Activated T-helper 2 cell treated with anti-CD3 and anti-CD28 coated beads, Interferon-gamma antibody, Interleukin-2, Interleukin-4, amounts not matched to agents 10 μg/mL and 5 μg/mL and 100 μg/mL, durations not matched to agents 14 hours and 24 hours and 36 hours (primary cell): ENCODE results near the gene SLC44A4. TPM values are rescaled to one million over a fixed set of nuclear protein-coding genes. Genes with fewer than 3 reads are reported as not detected.
"Not testable (repeated sequence)": the region's sequence is repeated elsewhere in the genome, so short reads cannot be mapped to it uniquely, and the experiment has no call there.

Source experiments
- DNase-seq: peaks from one replicate; pipeline ENCODE4 v3.0.0; 2021; ENCODE audit warnings: low spot score
- H3K27ac Mint-ChIP-seq: one replicate; pipeline ENCODE4 v1.8.0; 2021; ENCODE audit warnings: mixed read lengths
- H3K27me3 Mint-ChIP-seq: one replicate; pipeline ENCODE4 v1.8.0; 2021; ENCODE audit warnings: low read depth, mixed read lengths
- H3K36me3 Mint-ChIP-seq: one replicate; pipeline ENCODE4 v1.8.0; 2021; ENCODE audit warnings: low read depth, mixed read lengths
- H3K4me1 Mint-ChIP-seq: one replicate; pipeline ENCODE4 v1.8.0; 2021; ENCODE audit warnings: low read depth, mixed read lengths
- H3K4me3 Mint-ChIP-seq: one replicate; pipeline ENCODE4 v1.8.0; 2021; ENCODE audit warnings: low read depth, mild to moderate bottlenecking, moderate library complexity, mixed read lengths
- H3K9me3 Mint-ChIP-seq: one replicate; pipeline ENCODE4 v1.8.0; 2021; ENCODE audit warnings: mixed read lengths
- intact Hi-C: fragments of 100-400 bp; cut with micrococcal nuclease; formaldehyde crosslinking; loops from one replicate; pipeline ENCODE4 v1.15.1; 2023
- total RNA-seq: library from RNA; stranded (reverse); gene quantifications from 2 replicates; pipeline ENCODE4 v1.2.3, GENCODE V29; 2022

The SLC44A4 gene
- total RNA-seq, 1 donor from 2014 or later = 0.18 TPM

- H3K36me3 Mint-ChIP-seq = peaks cover 13% of the 10 kb centered on the region
- no peaks in the 10 kb centered on the region for H3K9me3 Mint-ChIP-seq
- DNase-seq = no peak
- H3K27me3 Mint-ChIP-seq = no peaks in the 10 kb centered on the region
- intact Hi-C loops = no loop called here
- no peak overlapping the region for H3K27ac Mint-ChIP-seq
- no peak overlapping the region for H3K4me3 Mint-ChIP-seq
- H3K4me1 Mint-ChIP-seq = peaks cover 7% of the 10 kb centered on the region
Observed at GRCh38 chr6:31858707-31859106, 20.1 kb downstream of the SLC44A4 start.

- H3K4me3 Mint-ChIP-seq, H3K9me3 Mint-ChIP-seq, DNase-seq, H3K27me3 Mint-ChIP-seq, intact Hi-C loops, H3K4me1 Mint-ChIP-seq, H3K27ac Mint-ChIP-seq: not testable (repeated sequence)
- H3K36me3 Mint-ChIP-seq = peaks cover 13% of the 10 kb centered on the region
Observed at GRCh38 chr6:31857774-31858173, 21.0 kb downstream of the SLC44A4 start.

- H3K4me1 Mint-ChIP-seq, H3K36me3 Mint-ChIP-seq, H3K27me3 Mint-ChIP-seq, H3K9me3 Mint-ChIP-seq, DNase-seq, H3K27ac Mint-ChIP-seq, H3K4me3 Mint-ChIP-seq, intact Hi-C loops: not testable (repeated sequence)
Observed at GRCh38 chr6:31851980-31852718, 26.6 kb downstream of the SLC44A4 start.

- H3K9me3 Mint-ChIP-seq = no peaks in the 10 kb centered on the region
- H3K27me3 Mint-ChIP-seq = no peaks in the 10 kb centered on the region
- no peak overlapping the region for H3K4me3 Mint-ChIP-seq
- H3K27ac Mint-ChIP-seq = no peak overlapping the region
- no peaks in the 10 kb centered on the region for H3K4me1 Mint-ChIP-seq
- DNase-seq = no peak
- no peaks in the 10 kb centered on the region for H3K36me3 Mint-ChIP-seq
- intact Hi-C loops = no loop called here
Observed at GRCh38 chr6:31851485-31851832, 27.3 kb downstream of the SLC44A4 start.

- H3K4me3 Mint-ChIP-seq = no peak overlapping the region
- intact Hi-C loops = no loop called here
- no peaks in the 10 kb centered on the region for H3K27me3 Mint-ChIP-seq
- H3K9me3 Mint-ChIP-seq = no peaks in the 10 kb centered on the region
- H3K4me1 Mint-ChIP-seq = no peaks in the 10 kb centered on the region
- no peak for DNase-seq
- H3K27ac Mint-ChIP-seq = no peak overlapping the region
- no peaks in the 10 kb centered on the region for H3K36me3 Mint-ChIP-seq
Observed at GRCh38 chr6:31850765-31851484, 27.9 kb downstream of the SLC44A4 start.

- Mint-ChIP-seq H3K27me3 (no peaks in the 10 kb centered on the region), H3K4me3 (no peak overlapping the region), H3K4me1 (no peaks in the 10 kb centered on the region), H3K27ac (no peak overlapping the region), H3K9me3 (no peaks in the 10 kb centered on the region), H3K36me3 (no peaks in the 10 kb centered on the region)
- no peak for DNase-seq
- intact Hi-C loops = no loop called here
Observed at GRCh38 chr6:31847276-31847978, 31.4 kb downstream of the SLC44A4 start.

GRCh38 chr6:31844507-31844906, 34.3 kb downstream of the SLC44A4 start:
- H3K4me1 Mint-ChIP-seq = peaks cover 1% of the 10 kb centered on the region
- no peak overlapping the region for H3K4me3 Mint-ChIP-seq
- DNase-seq = no peak
- no peak overlapping the region for H3K27ac Mint-ChIP-seq
- H3K9me3 Mint-ChIP-seq = no peaks in the 10 kb centered on the region
- peaks cover 23% of the 10 kb centered on the region for H3K36me3 Mint-ChIP-seq
- intact Hi-C loops = no loop called here
- no peaks in the 10 kb centered on the region for H3K27me3 Mint-ChIP-seq

- H3K27ac Mint-ChIP-seq = no peak overlapping the region
- no peaks in the 10 kb centered on the region for H3K27me3 Mint-ChIP-seq
- intact Hi-C loops = no loop called here
- peaks cover 16% of the 10 kb centered on the region for H3K4me1 Mint-ChIP-seq
- no peak for DNase-seq
- H3K36me3 Mint-ChIP-seq = peaks cover 47% of the 10 kb centered on the region
- H3K9me3 Mint-ChIP-seq = no peaks in the 10 kb centered on the region
- no peak overlapping the region for H3K4me3 Mint-ChIP-seq
Observed at GRCh38 chr6:31842053-31842452, 36.7 kb downstream of the SLC44A4 start.

- DNase-seq, H3K27ac Mint-ChIP-seq, H3K27me3 Mint-ChIP-seq, H3K4me3 Mint-ChIP-seq, H3K9me3 Mint-ChIP-seq: not testable (repeated sequence)
- Mint-ChIP-seq H3K4me1 (peaks cover 27% of the 10 kb centered on the region), H3K36me3 (peaks cover 69% of the 10 kb centered on the region)
- intact Hi-C loops = loop anchor here (10.0 kb wide), 3 partner anchors 335 to 1005 kb away; partner anchors contain the start of genes AGPAT1, MICB, PSMB8 and RNF5
Observed at GRCh38 chr6:31839779-31840126, 39.0 kb downstream of the SLC44A4 start.

- DNase-seq = no peak
- peaks cover 29% of the 10 kb centered on the region for H3K4me1 Mint-ChIP-seq
- intact Hi-C loops = loop anchor here (10.0 kb wide), 3 partner anchors 336 to 1006 kb away; partner anchors contain the start of genes AGPAT1, MICB, PSMB8 and RNF5
- H3K4me3 Mint-ChIP-seq = peak overlapping the region; percentile 43
- H3K9me3 Mint-ChIP-seq = no peaks in the 10 kb centered on the region
- H3K36me3 Mint-ChIP-seq = peaks cover 73% of the 10 kb centered on the region
- no peaks in the 10 kb centered on the region for H3K27me3 Mint-ChIP-seq
- no peak overlapping the region for H3K27ac Mint-ChIP-seq
Observed at GRCh38 chr6:31838968-31839367, 39.8 kb downstream of the SLC44A4 start.

- not testable (repeated sequence) for H3K27ac Mint-ChIP-seq, DNase-seq, H3K27me3 Mint-ChIP-seq, H3K9me3 Mint-ChIP-seq
- H3K36me3 Mint-ChIP-seq = peaks cover 73% of the 10 kb centered on the region
- H3K4me1 Mint-ChIP-seq = peaks cover 31% of the 10 kb centered on the region
- intact Hi-C loops = loop anchor here (10.0 kb wide), 3 partner anchors 337 to 1007 kb away; partner anchors contain the start of genes AGPAT1, MICB, PSMB8 and RNF5
- H3K4me3 Mint-ChIP-seq = peak overlapping the region; percentile 87
Observed at GRCh38 chr6:31838114-31838553, 40.7 kb downstream of the SLC44A4 start.

GRCh38 chr6:31837369-31838113, 41.3 kb downstream of the SLC44A4 start:
- H3K4me1 Mint-ChIP-seq = peaks cover 31% of the 10 kb centered on the region
- no peaks in the 10 kb centered on the region for H3K9me3 Mint-ChIP-seq
- intact Hi-C loops = loop anchor here (10.0 kb wide), 3 partner anchors 337 to 1007 kb away; partner anchors contain the start of genes AGPAT1, MICB, PSMB8 and RNF5
- H3K4me3 Mint-ChIP-seq = peak overlapping the region; percentile 87
- peak overlapping the region; percentile 97 for H3K27ac Mint-ChIP-seq
- peaks cover 73% of the 10 kb centered on the region for H3K36me3 Mint-ChIP-seq
- no peak for DNase-seq
- H3K27me3 Mint-ChIP-seq = no peaks in the 10 kb centered on the region
